MCF 10A (cell line): ENCODE measurements around the gene LZTR1. TPM values are rescaled to one million over a fixed set of nuclear protein-coding genes. Genes with fewer than 3 reads are reported as not detected.

Experiments
- BruUV-seq: library from RNA; stranded (reverse); fragments of 400-500 nt; replicated peaks from 2 replicates; lab custom pipeline; 2021; lab: Mats Ljungman, UMichigan
- CTCF ChIA-PET: fragments of 300-600 bp; sonication (Branson Sonifier 250); formaldehyde crosslinking; extraction: SDS; loops from one replicate; lab custom pipeline; 2021; ENCODE audit warnings: antibody characterized with exemption, inconsistent platforms; lab: Yijun Ruan, JAX
- POLR2A ChIA-PET: fragments of 300-600, 350-650 bp; sonication (Branson Sonifier 250); formaldehyde crosslinking; extraction: SDS; loops from one replicate; lab custom pipeline; 2020; ENCODE audit warnings: antibody characterized with exemption, inconsistent platforms; lab: Yijun Ruan, JAX
- DNase-seq: peaks from one replicate; pipeline ENCODE4 v3.0.0-alpha.2; 2018; ENCODE audit not compliant: unreplicated experiment
- H3K27ac Mint-ChIP-seq: one replicate; pipeline ENCODE4 v1.8.0; 2022; ENCODE audit warnings: mild to moderate bottlenecking, low read depth, mixed read lengths; ENCODE audit not compliant: unreplicated experiment
- H3K27me3 Mint-ChIP-seq: one replicate; pipeline ENCODE4 v1.8.0; 2022; ENCODE audit warnings: mixed read lengths; ENCODE audit not compliant: insufficient read depth, unreplicated experiment
- H3K36me3 Mint-ChIP-seq: one replicate; pipeline ENCODE4 v1.8.0; 2022; ENCODE audit warnings: mild to moderate bottlenecking, moderate library complexity, mixed read lengths; ENCODE audit not compliant: insufficient read depth, unreplicated experiment
- H3K4me1 Mint-ChIP-seq: one replicate; pipeline ENCODE4 v1.8.0; 2022; ENCODE audit warnings: mixed read lengths; ENCODE audit not compliant: insufficient read depth, unreplicated experiment
- H3K4me3 Mint-ChIP-seq: one replicate; pipeline ENCODE4 v1.8.0; 2022; ENCODE audit warnings: mild to moderate bottlenecking, moderate library complexity, mixed read lengths; ENCODE audit not compliant: unreplicated experiment
- H3K9me3 Mint-ChIP-seq: one replicate; pipeline ENCODE4 v1.8.0; 2022; ENCODE audit warnings: mixed read lengths; ENCODE audit not compliant: unreplicated experiment
- CTCF ChIP-seq: fragments of 200-600 bp; IDR thresholded peaks from one replicate; pipeline ENCODE4 v1.8.0; 2022; ENCODE audit warnings: antibody characterized with exemption, mild to moderate bottlenecking; ENCODE audit not compliant: unreplicated experiment
- intact Hi-C: fragments of 100-400 bp; cut with micrococcal nuclease; formaldehyde crosslinking; loops from 2 replicates; pipeline ENCODE4 v1.14.1; 2022
- total RNA-seq: library from RNA; stranded (reverse); gene quantifications from 2 replicates; pipeline ENCODE4 v1.2.3, GENCODE V29; 2022

Gene LZTR1
- total RNA-seq, 1 experiment from 2014 or later: 49.2 TPM

GRCh38 chr22:21044931-21045584, 63.0 kb downstream of the LZTR1 start:
- intact Hi-C loops: no loop called here
- Mint-ChIP-seq H3K4me1 (peaks cover 30% of the 10 kb centered on the region), H3K9me3 (no peaks in the 10 kb centered on the region), H3K27me3 (no peaks in the 10 kb centered on the region), H3K4me3 (peak overlapping the region; percentile 74), H3K27ac (peak overlapping the region; percentile 76), H3K36me3 (no peaks in the 10 kb centered on the region)
- TF ChIP-seq CTCF: no peak
- POLR2A ChIA-PET: interaction anchor here (0.6 to 3.9 kb wide), 6 partner anchors 29 to 521 kb away, joined by 3 to 26 read pairs (median 4); partner anchors contain the start of genes LZTR1, P2RX6 and THAP7
- no TSS peak for BruUV-seq
- peak; percentile 41 for DNase-seq
- CTCF ChIA-PET: interaction anchor here (0.6 to 1.2 kb wide), 4 partner anchors 11 to 159 kb away, joined by 3 to 6 read pairs (median 5); no protein-coding TSS in a partner anchor

- BruUV-seq: no TSS peak
- intact Hi-C loops: no loop called here
- Mint-ChIP-seq H3K4me3 (peak within 1 kb of the TSS; percentile 74), H3K27me3 (no peaks in the 10 kb centered on the region), H3K27ac (peak within 1 kb of the TSS; percentile 76), H3K36me3 (no peaks in the 10 kb centered on the region), H3K4me1 (peaks cover 30% of the 10 kb centered on the region), H3K9me3 (no peaks in the 10 kb centered on the region)
- POLR2A ChIA-PET: interaction anchor here (1.4 to 3.9 kb wide), 5 partner anchors 28 to 64 kb away, joined by 3 to 26 read pairs (median 6); partner anchors contain the start of genes LZTR1, P2RX6 and THAP7
- no peak for TF ChIP-seq CTCF
- CTCF ChIA-PET: interaction anchor here (0.7 to 1.2 kb wide), 2 partner anchors 24 to 43 kb away, joined by 5 read pairs; no protein-coding TSS in a partner anchor
- DNase-seq: peak; percentile 82
Observed at GRCh38 chr22:21045585-21046294, 63.6 kb downstream of the LZTR1 start, which contains the start of gene LRRC74B. LRRC74B (plus strand) TSS chr22:21045946; CDS start chr22:21045987, 41 bp downstream.

- intact Hi-C loops: no loop called here
- H3K4me3 Mint-ChIP-seq: no peak overlapping the region
- ChIA-PET POLR2A (interaction anchor here (1.2 to 3.9 kb wide), 2 partner anchors 10 to 44 kb away, joined by 4 to 26 read pairs; partner anchors contain the start of gene THAP7), CTCF (interaction anchor here (0.7 to 1.3 kb wide), 2 partner anchors 10 to 26 kb away, joined by 4 to 7 read pairs; no protein-coding TSS in a partner anchor)
- no peaks in the 10 kb centered on the region for H3K27me3 Mint-ChIP-seq
- no peaks in the 10 kb centered on the region for H3K36me3 Mint-ChIP-seq
- peaks cover 38% of the 10 kb centered on the region for H3K4me1 Mint-ChIP-seq
- H3K27ac Mint-ChIP-seq: no peak overlapping the region
- TF ChIP-seq CTCF: no peak
- DNase-seq: no peak
- no peaks in the 10 kb centered on the region for H3K9me3 Mint-ChIP-seq
- BruUV-seq: no TSS peak
Observed at GRCh38 chr22:21047035-21047661, 65.1 kb downstream of the LZTR1 start.
